Fibroblast of villous mesenchyme (primary cell): ENCODE results near the gene HCFC1. TPM values are rescaled to one million over a fixed set of nuclear protein-coding genes. Genes with fewer than 3 reads are reported as not detected.

Source experiments
- DNase-seq: peaks from one replicate; pipeline ENCODE4 v3.0.0-alpha.2; 2010; ENCODE audit warnings: low read depth
- H3K4me3 ChIP-seq: 2 replicates; pipeline ENCODE4 v1.5.1; 2011; ENCODE audit warnings: low read depth, mild to moderate bottlenecking, low read length
- CTCF ChIP-seq: IDR thresholded peaks from 2 replicates; pipeline ENCODE4 v1.5.1; 2012; ENCODE audit warnings: low read depth, mild to moderate bottlenecking, low read length; ENCODE audit not compliant: insufficient read depth
- total RNA-seq: library from RNA; depleted of rRNA; stranded (reverse); fragments of >200 nt; gene quantifications from 2 replicates; pipeline ENCODE4 v1.2.3, GENCODE V29; 2012

The HCFC1 gene
- total RNA-seq, 1 donor = 28.1 TPM

GRCh38 chrX:153964105-153964504 is 7.5 kb downstream of the HCFC1 start:
- no peak for TF ChIP-seq CTCF
- H3K4me3 ChIP-seq = no peak overlapping the region
- no peak for DNase-seq

GRCh38 chrX:153963546-153963945 is 8.1 kb downstream of the HCFC1 start:
- no peak overlapping the region for H3K4me3 ChIP-seq
- no peak for DNase-seq
- no peak for TF ChIP-seq CTCF

GRCh38 chrX:153961292-153961691 is 10.3 kb downstream of the HCFC1 start:
- DNase-seq = no peak
- H3K4me3 ChIP-seq = no peak overlapping the region
- TF ChIP-seq CTCF = no peak

GRCh38 chrX:153960786-153961185 is 10.8 kb downstream of the HCFC1 start:
- no peak overlapping the region for H3K4me3 ChIP-seq
- no peak for TF ChIP-seq CTCF

GRCh38 chrX:153960077-153960476 is 11.5 kb downstream of the HCFC1 start:
- no peak for TF ChIP-seq CTCF
- no peak overlapping the region for H3K4me3 ChIP-seq
- no peak for DNase-seq

More at GRCh38 chrX:153960786-153961185, 10.8 kb downstream of the HCFC1 start:
- DNase-seq = no peak

- no peak for TF ChIP-seq CTCF
- DNase-seq = no peak
- no peak overlapping the region for H3K4me3 ChIP-seq
These were observed 12.0 kb downstream of the HCFC1 start for GRCh38 chrX:153959649-153960048.

- no peak for TF ChIP-seq CTCF
- no peak for DNase-seq
- no peak overlapping the region for H3K4me3 ChIP-seq
These were observed 13.0 kb downstream of the HCFC1 start for GRCh38 chrX:153958605-153959004.
